DND-41 (cell line): ENCODE data around the gene CCDC40.

ENCODE experiments used
- CTCF ChIP-seq: IDR thresholded peaks from 2 replicates; pipeline ENCODE4 v1.5.1; 2012; ENCODE audit warnings: borderline replicate concordance, low read length, moderate library complexity, mild to moderate bottlenecking; ENCODE audit not compliant: poor library complexity, severe bottlenecking; ENCODE audit errors: extremely low read depth
- EZH2 ChIP-seq: IDR thresholded peaks from 3 replicates; pipeline ENCODE4 v1.6.1; 2012; ENCODE audit warnings: borderline replicate concordance, low read depth, mild to moderate bottlenecking, moderate library complexity, low read length, inconsistent platforms; ENCODE audit not compliant: severe bottlenecking

DNA sequence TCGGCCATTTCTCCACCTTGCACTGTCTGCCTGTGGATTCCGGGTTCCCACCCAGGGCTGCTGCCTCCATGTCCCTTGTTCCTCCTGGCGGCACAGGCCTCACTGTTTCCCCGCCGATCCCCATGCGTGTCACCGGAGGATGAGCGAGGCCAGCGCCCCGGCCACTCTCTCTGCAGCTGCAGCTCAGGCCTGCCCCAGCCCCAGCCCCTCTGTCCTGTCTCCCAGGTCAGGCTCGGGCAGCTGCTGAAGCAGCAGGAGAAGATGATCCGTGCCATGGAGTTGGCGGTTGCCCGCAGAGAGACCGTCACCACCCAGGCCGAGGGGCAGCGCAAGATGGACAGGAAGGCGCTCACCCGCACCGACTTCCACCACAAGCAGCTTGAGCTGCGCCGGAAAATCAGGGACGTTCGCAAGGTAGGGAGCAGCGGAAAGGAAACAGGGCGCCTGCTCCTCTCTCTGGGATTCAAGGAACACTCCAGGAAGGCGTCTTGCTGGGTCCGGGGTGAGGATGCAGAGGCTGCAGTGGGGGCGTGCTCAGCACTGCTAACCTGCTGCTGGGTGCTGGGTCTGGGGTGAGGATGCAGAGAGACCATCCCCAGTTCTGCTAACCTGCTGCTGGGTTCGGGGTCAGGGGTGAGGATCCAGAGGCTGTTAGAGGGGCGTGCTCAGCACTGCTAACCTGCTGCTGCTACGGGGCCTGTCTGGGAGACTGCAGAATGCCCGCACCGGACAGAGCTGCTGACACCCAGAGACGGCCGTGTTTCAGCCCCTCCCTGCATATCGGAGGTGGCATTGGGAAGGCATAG is 58.8 kb downstream of the CCDC40 start:
- no peak for TF ChIP-seq EZH2
- no peak for TF ChIP-seq CTCF
